Astrocyte of the cerebellum (primary cell): ENCODE measurements around the gene PTPRM.

Source experiments
- DNase-seq: peaks from one replicate; pipeline ENCODE4 v3.0.0-alpha.2; 2011; ENCODE audit warnings: low read depth
- H3K4me3 ChIP-seq: 2 replicates; pipeline ENCODE4 v1.5.1; 2011; ENCODE audit warnings: mild to moderate bottlenecking, low read depth, low read length, moderate library complexity
- in situ Hi-C: cut with HindIII; loops from 2 replicates; pipeline ENCODE4 v1.10.0; 2017; ENCODE audit warnings: low sequenced_read_pairs
- TF ChIP-seq, protein P1 (sequence below): IDR thresholded peaks from 2 replicates; pipeline ENCODE4 v1.5.1; 2012; ENCODE audit warnings: low read length, low read depth, moderate library complexity, mild to moderate bottlenecking; ENCODE audit errors: missing control alignments

The PTPRM gene

DNA sequence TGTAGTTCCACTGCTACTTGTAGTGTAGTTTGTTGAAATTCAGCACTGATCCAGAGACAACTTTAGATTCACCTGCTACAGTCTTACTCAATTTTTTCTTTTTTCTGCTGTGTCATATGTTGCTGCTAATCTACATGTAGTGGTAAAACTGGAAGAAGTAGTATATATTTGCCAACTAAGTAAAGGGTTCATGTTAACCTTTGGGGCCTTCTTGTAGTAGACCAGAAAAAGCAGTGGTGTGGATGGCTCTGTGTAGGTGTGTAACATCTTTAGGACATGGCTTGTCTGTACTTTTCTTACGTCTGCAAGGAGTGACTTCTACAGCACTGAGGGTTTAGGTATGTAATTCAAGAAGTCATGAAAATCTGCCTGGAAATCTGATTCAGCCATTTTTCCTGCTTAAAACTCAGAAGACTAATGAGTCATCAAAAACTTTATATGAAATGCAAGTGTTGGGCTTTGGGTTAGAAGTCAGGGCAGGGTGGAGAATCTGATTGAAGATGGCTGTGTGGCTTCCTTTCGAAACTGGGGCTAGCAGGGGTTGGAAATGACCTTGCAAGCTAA lies 8.4 kb downstream of the PTPRM start:
- TF ChIP-seq, protein P1, sequence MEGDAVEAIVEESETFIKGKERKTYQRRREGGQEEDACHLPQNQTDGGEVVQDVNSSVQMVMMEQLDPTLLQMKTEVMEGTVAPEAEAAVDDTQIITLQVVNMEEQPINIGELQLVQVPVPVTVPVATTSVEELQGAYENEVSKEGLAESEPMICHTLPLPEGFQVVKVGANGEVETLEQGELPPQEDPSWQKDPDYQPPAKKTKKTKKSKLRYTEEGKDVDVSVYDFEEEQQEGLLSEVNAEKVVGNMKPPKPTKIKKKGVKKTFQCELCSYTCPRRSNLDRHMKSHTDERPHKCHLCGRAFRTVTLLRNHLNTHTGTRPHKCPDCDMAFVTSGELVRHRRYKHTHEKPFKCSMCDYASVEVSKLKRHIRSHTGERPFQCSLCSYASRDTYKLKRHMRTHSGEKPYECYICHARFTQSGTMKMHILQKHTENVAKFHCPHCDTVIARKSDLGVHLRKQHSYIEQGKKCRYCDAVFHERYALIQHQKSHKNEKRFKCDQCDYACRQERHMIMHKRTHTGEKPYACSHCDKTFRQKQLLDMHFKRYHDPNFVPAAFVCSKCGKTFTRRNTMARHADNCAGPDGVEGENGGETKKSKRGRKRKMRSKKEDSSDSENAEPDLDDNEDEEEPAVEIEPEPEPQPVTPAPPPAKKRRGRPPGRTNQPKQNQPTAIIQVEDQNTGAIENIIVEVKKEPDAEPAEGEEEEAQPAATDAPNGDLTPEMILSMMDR, result no peak
- DNase-seq, result no peak
- in situ Hi-C loops, result no loop called here
- no peak overlapping the region for H3K4me3 ChIP-seq

- in situ Hi-C loops, result no loop called here
- DNase-seq, result no peak
- TF ChIP-seq, protein P1, result no peak
- no peak overlapping the region for H3K4me3 ChIP-seq
Measured at GRCh38 chr18:7576077-7576476, 9.0 kb downstream of the PTPRM start.

GRCh38 chr18:7576685-7577084 lies 9.6 kb downstream of the PTPRM start:
- no peak overlapping the region for H3K4me3 ChIP-seq
- no peak for DNase-seq
- TF ChIP-seq, protein P1, result no peak
- in situ Hi-C loops, result no loop called here

DNA sequence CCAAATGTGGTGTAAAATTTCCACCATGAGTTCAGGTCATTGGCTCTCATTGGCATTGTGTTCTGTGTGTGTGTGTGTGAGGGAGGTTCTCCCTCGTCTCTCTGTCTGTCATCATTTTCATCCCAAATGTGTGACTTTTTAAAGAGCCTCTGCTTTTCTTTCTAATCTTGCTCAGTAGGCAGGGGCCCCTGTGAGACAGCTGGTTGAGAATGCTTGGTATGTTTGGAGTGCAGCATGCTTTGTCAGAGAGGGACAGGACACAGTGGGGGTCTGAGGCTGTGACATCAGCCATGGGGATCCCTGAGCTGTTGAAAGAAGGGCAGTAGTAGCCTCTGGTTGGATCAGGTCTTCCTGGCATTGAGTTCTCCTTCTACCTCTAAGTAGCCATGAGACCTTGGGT lies 10.6 kb downstream of the PTPRM start:
- DNase-seq, result peak; percentile 54
- TF ChIP-seq, protein P1, result no peak
- in situ Hi-C loops, result no loop called here
- no peak overlapping the region for H3K4me3 ChIP-seq

DNA sequence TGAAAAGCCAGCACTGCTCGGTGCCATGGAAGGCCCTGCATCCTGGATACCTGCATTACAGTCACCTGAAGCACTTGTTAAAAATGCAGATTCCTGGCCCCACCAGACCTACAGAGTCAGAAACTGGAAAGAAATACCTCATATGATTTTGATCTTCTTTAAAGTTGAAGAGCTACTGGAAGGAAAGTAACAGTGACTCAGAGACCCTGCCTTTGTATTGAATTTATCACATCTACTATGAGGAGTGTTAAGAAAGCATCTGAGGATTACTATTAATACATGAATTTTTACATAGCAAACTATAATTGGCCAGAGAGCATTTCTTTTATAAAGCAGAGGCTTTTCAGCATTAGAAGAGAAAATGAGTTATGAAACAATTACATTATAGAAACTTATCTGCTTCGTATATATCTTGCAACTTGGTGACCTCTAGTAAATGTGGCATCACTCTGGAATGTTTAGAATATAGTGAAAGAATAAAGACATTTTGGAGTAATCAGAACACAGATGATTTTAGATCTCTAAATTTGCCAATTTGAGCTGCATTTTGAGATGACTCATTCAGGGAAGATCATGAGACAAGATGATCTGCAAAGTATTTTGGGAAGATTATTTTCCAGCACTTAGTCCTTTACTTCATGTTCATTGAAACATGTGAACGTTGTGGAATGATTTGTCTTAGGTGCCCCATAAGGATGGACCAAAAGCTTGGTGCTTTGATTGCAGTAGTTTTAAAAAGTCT lies 12.2 kb downstream of the PTPRM start:
- in situ Hi-C loops, result no loop called here
- no peak overlapping the region for H3K4me3 ChIP-seq
- TF ChIP-seq, protein P1, result no peak
- no peak for DNase-seq

- H3K4me3 ChIP-seq, result no peak overlapping the region
- in situ Hi-C loops, result no loop called here
- TF ChIP-seq, protein P1, result no peak
- no peak for DNase-seq
Measured at GRCh38 chr18:7579918-7580542, 12.9 kb downstream of the PTPRM start.
